KMS-11 (cell line): Measurements from ENCODE around the gene HHAT.

Experiments used
- H2AFZ ChIP-seq: fragments of 200-600 bp; sonication (generic); 2 replicates; pipeline ENCODE4 v1.6.1; 2016; ENCODE audit warnings: antibody characterized with exemption, mixed run types, low read depth
- H3K27ac ChIP-seq: fragments of 200-600 bp; sonication (generic); 2 replicates; pipeline ENCODE4 v1.6.1; 2016; ENCODE audit warnings: mild to moderate bottlenecking, mixed run types
- H3K27me3 ChIP-seq: fragments of 200-600 bp; sonication (generic); 2 replicates; pipeline ENCODE4 v1.6.1; 2017; ENCODE audit warnings: mild to moderate bottlenecking, low read depth, mixed run types, moderate library complexity; ENCODE audit not compliant: insufficient read depth
- H3K36me3 ChIP-seq: fragments of 200-600 bp; sonication (generic); 2 replicates; pipeline ENCODE4 v1.6.1; 2017; ENCODE audit warnings: mild to moderate bottlenecking, mixed run types; ENCODE audit not compliant: insufficient read depth
- H3K4me1 ChIP-seq: fragments of 200-600 bp; sonication (generic); 2 replicates; pipeline ENCODE4 v1.6.1; 2016; ENCODE audit warnings: mild to moderate bottlenecking, low read depth, mixed run types; ENCODE audit not compliant: poor library complexity, severe bottlenecking
- H3K4me2 ChIP-seq: fragments of 200-600 bp; sonication (generic); 2 replicates; pipeline ENCODE4 v1.7.0; 2016; ENCODE audit warnings: mild to moderate bottlenecking, mixed run types
- H3K4me3 ChIP-seq: fragments of 200-600 bp; sonication (generic); IDR thresholded peaks from 2 replicates; pipeline ENCODE4 v1.6.1; 2017; ENCODE audit warnings: low read depth, low read length, mixed read lengths; ENCODE audit not compliant: insufficient read depth
- H3K79me2 ChIP-seq: fragments of 200-600 bp; sonication (generic); 2 replicates; pipeline ENCODE4 v1.6.1; 2016; ENCODE audit warnings: low read depth, mixed run types; ENCODE audit not compliant: insufficient read depth
- H3K9ac ChIP-seq: fragments of 200-600 bp; sonication (generic); 2 replicates; pipeline ENCODE4 v1.6.1; 2016; ENCODE audit warnings: mild to moderate bottlenecking, mixed run types
- H4K20me1 ChIP-seq: fragments of 200-600 bp; sonication (generic); 2 replicates; pipeline ENCODE4 v1.6.1; 2016; ENCODE audit warnings: mild to moderate bottlenecking, mixed run types; ENCODE audit not compliant: insufficient read depth
- TF ChIP-seq, protein P1 (sequence below): fragments of 200-600 bp; sonication (generic); conservative IDR thresholded peaks from 2 replicates; pipeline ENCODE4 v1.6.1; 2017; ENCODE audit warnings: low read depth, mild to moderate bottlenecking, antibody characterized with exemption, low read length, moderate library complexity, mixed read lengths

The HHAT gene

DNA sequence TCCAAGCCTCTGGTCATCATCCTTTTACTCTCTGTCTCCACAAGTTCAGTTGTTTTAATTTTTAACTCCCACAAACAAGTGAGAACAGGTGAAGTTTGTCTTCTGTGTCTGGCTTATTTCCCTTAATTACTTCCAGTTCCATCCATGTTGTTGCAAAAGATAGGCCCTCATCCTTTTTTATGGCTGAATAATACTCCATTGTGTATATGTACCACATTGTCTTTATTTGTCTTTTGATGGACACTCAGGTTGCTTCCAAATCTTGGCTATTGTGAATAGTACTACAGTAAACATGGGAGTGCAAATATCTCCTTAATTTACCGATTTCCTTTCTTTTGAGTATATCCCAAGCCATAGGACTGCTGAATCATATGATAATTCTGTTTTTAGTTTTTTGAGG lies 262.5 kb downstream of the HHAT start:
- no peak overlapping the region for H3K27ac ChIP-seq
- H3K4me3 ChIP-seq = no peak overlapping the region
- TF ChIP-seq, protein P1, sequence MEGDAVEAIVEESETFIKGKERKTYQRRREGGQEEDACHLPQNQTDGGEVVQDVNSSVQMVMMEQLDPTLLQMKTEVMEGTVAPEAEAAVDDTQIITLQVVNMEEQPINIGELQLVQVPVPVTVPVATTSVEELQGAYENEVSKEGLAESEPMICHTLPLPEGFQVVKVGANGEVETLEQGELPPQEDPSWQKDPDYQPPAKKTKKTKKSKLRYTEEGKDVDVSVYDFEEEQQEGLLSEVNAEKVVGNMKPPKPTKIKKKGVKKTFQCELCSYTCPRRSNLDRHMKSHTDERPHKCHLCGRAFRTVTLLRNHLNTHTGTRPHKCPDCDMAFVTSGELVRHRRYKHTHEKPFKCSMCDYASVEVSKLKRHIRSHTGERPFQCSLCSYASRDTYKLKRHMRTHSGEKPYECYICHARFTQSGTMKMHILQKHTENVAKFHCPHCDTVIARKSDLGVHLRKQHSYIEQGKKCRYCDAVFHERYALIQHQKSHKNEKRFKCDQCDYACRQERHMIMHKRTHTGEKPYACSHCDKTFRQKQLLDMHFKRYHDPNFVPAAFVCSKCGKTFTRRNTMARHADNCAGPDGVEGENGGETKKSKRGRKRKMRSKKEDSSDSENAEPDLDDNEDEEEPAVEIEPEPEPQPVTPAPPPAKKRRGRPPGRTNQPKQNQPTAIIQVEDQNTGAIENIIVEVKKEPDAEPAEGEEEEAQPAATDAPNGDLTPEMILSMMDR = no peak
- H3K36me3 ChIP-seq = no peaks in the 10 kb centered on the region
- no peak overlapping the region for H3K9ac ChIP-seq
- no peaks in the 10 kb centered on the region for H3K79me2 ChIP-seq
- H3K27me3 ChIP-seq = no peaks in the 10 kb centered on the region
- no peak overlapping the region for H2AFZ ChIP-seq
- H4K20me1 ChIP-seq = no peaks in the 10 kb centered on the region
- no peak overlapping the region for H3K4me2 ChIP-seq
- H3K4me1 ChIP-seq = no peaks in the 10 kb centered on the region

DNA sequence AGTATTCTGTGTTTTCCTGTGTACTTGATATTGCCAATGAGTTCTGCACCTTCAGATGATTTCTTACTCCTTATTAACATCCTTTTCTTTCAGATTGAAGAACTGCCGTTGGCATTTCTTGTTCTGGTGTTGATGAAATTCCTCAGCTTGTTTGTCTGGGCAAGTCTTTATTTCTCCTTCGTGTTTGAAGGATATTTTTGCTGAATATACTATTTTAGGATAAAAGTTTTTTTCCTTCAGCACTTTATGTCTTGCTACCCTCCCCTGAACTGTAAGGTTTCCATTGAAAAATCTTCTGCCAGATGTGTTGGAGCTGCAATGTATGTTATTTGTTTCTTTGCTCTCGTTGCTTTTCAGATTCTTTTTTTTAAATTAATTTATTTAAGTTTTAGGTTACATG lies 265.9 kb downstream of the HHAT start:
- no peak overlapping the region for H3K27ac ChIP-seq
- H3K4me3 ChIP-seq = no peak overlapping the region
- H3K4me1 ChIP-seq = no peaks in the 10 kb centered on the region
- H3K36me3 ChIP-seq = no peaks in the 10 kb centered on the region
- H4K20me1 ChIP-seq = no peaks in the 10 kb centered on the region
- H3K9ac ChIP-seq = no peak overlapping the region
- H2AFZ ChIP-seq = no peak overlapping the region
- no peak overlapping the region for H3K4me2 ChIP-seq
- TF ChIP-seq, protein P1 = no peak
- H3K79me2 ChIP-seq = no peaks in the 10 kb centered on the region
- H3K27me3 ChIP-seq = no peaks in the 10 kb centered on the region

DNA sequence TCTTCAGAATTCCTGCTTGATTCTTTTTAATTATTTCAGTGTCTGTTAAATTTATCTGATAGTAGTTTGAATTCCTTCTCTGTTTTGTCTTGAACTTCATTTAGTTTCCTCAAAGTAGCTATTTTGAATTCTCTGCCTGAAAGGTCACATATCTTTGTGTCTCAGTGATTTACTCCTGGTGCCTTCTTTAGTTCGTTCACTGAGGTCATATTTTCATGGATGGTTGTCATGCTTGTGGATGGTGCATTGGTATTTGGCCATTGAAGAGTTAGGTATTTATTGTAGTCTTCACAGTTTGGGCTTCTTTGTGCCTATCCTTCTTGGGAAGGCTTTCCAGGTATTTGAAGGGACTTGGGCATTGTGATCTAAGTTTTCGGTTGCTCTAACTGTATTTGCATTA lies 267.9 kb downstream of the HHAT start:
- Histone ChIP-seq H3K27ac (no peak overlapping the region), H3K4me1 (no peaks in the 10 kb centered on the region), H2AFZ (no peak overlapping the region), H3K4me3 (no peak overlapping the region), H3K79me2 (no peaks in the 10 kb centered on the region), H3K9ac (no peak overlapping the region), H3K4me2 (no peak overlapping the region), H3K27me3 (no peaks in the 10 kb centered on the region), H4K20me1 (no peaks in the 10 kb centered on the region), H3K36me3 (no peaks in the 10 kb centered on the region)
- TF ChIP-seq, protein P1 = no peak

- TF ChIP-seq, protein P1 = no peak
- Histone ChIP-seq H3K27ac (no peak overlapping the region), H3K79me2 (no peaks in the 10 kb centered on the region), H3K4me3 (no peak overlapping the region), H2AFZ (no peak overlapping the region), H3K27me3 (no peaks in the 10 kb centered on the region), H3K4me1 (peaks cover under 1% of the 10 kb centered on the region), H3K9ac (no peak overlapping the region), H3K36me3 (no peaks in the 10 kb centered on the region), H3K4me2 (no peak overlapping the region), H4K20me1 (no peaks in the 10 kb centered on the region)
Observed at GRCh38 chr1:210597555-210598134, 268.9 kb downstream of the HHAT start.
